SJCRH30 (cell line): ENCODE data around the gene MPEG1. TPM values are rescaled to one million over a fixed set of nuclear protein-coding genes. Genes with fewer than 3 reads are reported as not detected.

ENCODE experiments used
- DNase-seq, 2 experiments: peaks; one replicate each; pipeline ENCODE4 v3.0.0-alpha.2; 2015 to 2020
- H3K27ac ChIP-seq: fragments of 250-450 bp; sonication (Bioruptor Pico); 2 replicates; pipeline ENCODE4 v1.5.1; 2020; ENCODE audit warnings: mild to moderate bottlenecking, moderate library complexity
- H3K27me3 ChIP-seq: fragments of 250-450 bp; sonication (Bioruptor Pico); 2 replicates; pipeline ENCODE4 v1.5.1; 2020; ENCODE audit warnings: mild to moderate bottlenecking, moderate library complexity
- H3K36me3 ChIP-seq: fragments of 250-450 bp; sonication (Bioruptor Pico); 2 replicates; pipeline ENCODE4 v1.5.1; 2020; ENCODE audit warnings: mild to moderate bottlenecking, moderate library complexity
- H3K4me1 ChIP-seq: fragments of 250-450 bp; sonication (Bioruptor Pico); 2 replicates; pipeline ENCODE4 v1.5.1; 2020; ENCODE audit warnings: mild to moderate bottlenecking, moderate library complexity
- H3K4me3 ChIP-seq: fragments of 250-450 bp; sonication (Bioruptor Pico); 2 replicates; pipeline ENCODE4 v1.5.1; 2020; ENCODE audit warnings: mild to moderate bottlenecking, moderate library complexity
- H3K9me3 ChIP-seq: fragments of 250-450 bp; sonication (Bioruptor Pico); replicated peaks from 2 replicates; pipeline ENCODE4 v1.5.1; 2020; ENCODE audit warnings: mild to moderate bottlenecking, moderate library complexity
- total RNA-seq: library from RNA; depleted of rRNA; stranded (reverse); fragments of >200 nt; shearing (Covaris generic); gene quantifications from 2 replicates; pipeline ENCODE4 v1.2.3, GENCODE V29; 2014

The MPEG1 gene
- total RNA-seq, 1 experiment from 2014 or later: not detected

DNA sequence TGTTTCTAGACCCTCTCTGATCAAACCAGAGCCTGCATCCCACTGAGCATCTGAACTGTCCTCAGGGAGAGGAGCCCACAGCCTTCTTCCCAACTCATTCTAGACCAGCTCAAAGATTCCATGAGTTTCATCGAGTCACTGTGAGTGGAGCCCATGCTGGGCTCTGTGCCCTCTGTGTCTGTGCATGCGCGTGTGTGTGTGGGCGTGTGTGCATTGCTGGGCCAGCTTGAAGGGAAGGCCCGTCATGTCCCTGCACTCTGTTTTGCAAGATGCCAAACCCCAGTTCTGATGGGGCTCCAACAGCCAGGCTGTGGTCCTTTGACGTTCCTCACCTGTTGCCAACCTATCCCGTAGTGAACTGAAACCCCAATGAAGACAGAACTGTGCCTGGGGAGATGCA is 7.1 kb downstream of the MPEG1 start:
- H3K36me3 ChIP-seq: peaks cover 13% of the 10 kb centered on the region
- H3K4me3 ChIP-seq: no peak overlapping the region
- H3K9me3 ChIP-seq: no peaks in the 10 kb centered on the region
- H3K4me1 ChIP-seq: no peaks in the 10 kb centered on the region
- H3K27ac ChIP-seq: no peak overlapping the region
- no peak for DNase-seq
- no peaks in the 10 kb centered on the region for H3K27me3 ChIP-seq

DNA sequence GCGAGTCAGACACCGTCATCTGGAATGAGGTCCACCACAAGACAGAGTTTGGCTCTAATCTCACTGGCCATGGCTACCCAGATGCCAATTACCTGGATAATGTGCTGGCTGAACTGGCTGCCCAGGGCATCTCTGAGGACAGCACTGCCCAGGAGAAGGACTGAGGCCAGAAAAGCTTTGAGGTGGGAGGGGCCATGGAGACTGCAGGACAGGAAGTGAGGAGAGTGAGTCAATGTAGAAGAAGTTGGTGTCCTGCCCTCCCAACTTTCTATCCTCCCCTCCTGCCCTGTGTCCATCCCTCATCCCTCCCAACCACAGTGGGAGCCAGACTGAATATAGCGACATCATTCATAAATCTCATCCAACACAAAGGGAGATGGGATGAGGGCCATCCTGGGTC is 8.0 kb downstream of the MPEG1 start:
- Histone ChIP-seq H3K4me3 (no peak overlapping the region), H3K36me3 (peaks cover 17% of the 10 kb centered on the region), H3K27ac (no peak overlapping the region), H3K9me3 (no peaks in the 10 kb centered on the region), H3K27me3 (no peaks in the 10 kb centered on the region), H3K4me1 (no peaks in the 10 kb centered on the region)
- DNase-seq: no peak

DNA sequence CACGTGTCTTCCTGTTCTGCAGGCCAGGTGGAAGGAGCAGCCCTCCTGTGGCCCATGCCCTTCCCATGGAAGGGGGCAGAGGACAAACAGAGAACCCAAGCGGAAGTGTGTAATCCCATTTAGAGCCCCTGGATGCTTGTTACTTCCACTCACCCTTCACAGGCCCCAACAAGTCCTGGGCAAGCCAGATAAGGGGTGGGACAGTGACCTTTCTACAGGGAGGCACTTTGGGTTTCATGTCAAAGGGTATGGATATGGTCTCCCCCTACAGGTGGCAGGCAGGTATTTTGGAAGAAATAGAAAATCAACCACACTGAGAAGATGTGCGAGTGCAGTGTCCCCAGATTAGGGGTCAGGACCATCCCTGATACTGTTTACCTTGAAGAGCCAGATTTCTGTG is 11.4 kb downstream of the MPEG1 start:
- Histone ChIP-seq H3K27me3 (no peaks in the 10 kb centered on the region), H3K36me3 (peaks cover 30% of the 10 kb centered on the region), H3K27ac (no peak overlapping the region), H3K4me3 (no peak overlapping the region), H3K9me3 (no peaks in the 10 kb centered on the region), H3K4me1 (peaks cover 14% of the 10 kb centered on the region; the same call in 1 of the 2 replicates)
- DNase-seq: no peak

DNA sequence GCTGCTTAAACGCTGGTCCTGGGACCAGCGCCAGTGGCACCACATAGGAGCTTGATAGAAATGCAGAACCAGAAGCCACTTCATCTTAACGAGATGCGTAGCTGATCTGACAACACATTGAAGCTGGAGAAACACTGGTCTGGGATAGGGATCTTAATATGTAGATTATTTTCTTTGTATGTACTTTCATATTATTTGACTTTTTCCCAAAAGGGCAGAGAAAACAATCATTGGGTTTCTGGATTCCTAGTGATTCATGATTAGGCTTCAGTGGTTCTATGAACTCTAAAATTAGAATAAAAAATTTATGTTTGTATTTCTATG is 12.3 kb downstream of the MPEG1 start:
- Histone ChIP-seq H3K27ac (no peak overlapping the region), H3K4me1 (peaks cover 14% of the 10 kb centered on the region; the same call in 1 of the 2 replicates), H3K36me3 (peaks cover 39% of the 10 kb centered on the region), H3K4me3 (no peak overlapping the region), H3K9me3 (no peaks in the 10 kb centered on the region), H3K27me3 (no peaks in the 10 kb centered on the region)
- no peak for DNase-seq

DNA sequence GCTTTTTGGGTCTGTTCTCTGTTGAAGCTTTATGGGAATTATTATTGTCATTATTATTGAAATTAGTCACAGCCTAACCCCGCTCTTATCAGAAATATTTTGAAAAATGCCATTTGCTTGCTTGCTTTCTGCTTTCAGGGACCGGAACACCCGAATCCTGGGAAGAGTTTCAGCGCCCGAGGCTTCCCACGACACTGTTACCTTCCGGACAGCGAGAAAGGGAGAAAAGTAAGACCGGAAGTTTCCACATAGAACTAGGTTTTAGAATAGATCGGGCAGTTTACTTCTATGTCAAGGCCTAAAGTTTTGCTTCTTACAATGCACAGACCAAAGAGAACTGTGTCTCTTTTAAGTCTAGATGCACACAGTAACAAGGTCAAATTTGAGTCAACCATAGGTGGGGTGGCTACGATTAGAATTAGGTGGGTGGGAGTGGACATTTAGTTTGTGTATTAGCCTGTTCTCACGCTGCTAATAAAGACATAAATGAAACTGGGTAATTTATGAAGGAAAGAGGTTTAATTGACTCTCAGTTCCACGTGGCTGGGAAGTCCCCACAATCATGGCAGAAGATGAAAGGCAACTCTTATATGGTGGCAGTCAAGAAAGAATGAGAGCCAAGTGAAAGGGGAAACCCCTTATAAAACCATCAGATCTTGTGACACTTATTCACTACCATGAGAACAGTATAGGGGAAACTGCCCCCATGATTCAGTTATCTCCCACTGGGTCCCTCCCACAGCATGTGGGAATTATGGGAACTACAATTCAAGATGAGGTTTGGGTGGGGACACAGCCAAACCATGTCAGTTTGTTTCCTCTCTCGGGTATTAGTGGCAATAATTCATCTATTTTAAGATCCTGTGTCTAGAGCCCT is 12.9 kb downstream of the MPEG1 start:
- H3K36me3 ChIP-seq: peaks cover 39% of the 10 kb centered on the region
- no peaks in the 10 kb centered on the region for H3K27me3 ChIP-seq
- H3K27ac ChIP-seq: no peak overlapping the region
- DNase-seq: no peak
- peaks cover 14% of the 10 kb centered on the region; the same call in 1 of the 2 replicates for H3K4me1 ChIP-seq
- H3K4me3 ChIP-seq: no peak overlapping the region
- H3K9me3 ChIP-seq: no peaks in the 10 kb centered on the region

DNA sequence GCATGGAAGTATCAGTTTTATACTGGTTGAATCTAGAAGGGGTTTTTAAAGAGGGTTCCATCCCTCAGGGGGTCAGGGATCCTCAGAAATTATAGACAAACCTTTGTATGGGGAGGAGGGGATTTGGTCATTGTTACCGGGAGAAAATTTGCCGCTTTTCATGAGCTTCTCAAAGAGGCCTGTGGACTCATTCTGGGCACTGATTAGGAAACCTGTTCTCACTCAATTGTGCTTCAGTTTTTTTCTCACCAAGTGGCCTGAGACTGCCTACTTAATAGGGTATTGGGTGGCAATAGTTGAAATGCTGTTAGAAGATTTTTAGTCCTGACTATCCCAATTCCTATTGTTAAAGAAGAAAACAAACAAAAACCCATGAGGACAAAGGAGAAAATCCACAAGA is 14.0 kb downstream of the MPEG1 start:
- Histone ChIP-seq H3K4me3 (no peak overlapping the region), H3K27ac (peak overlapping the region; percentile 20; the same call in 1 of the 2 replicates), H3K9me3 (no peaks in the 10 kb centered on the region), H3K27me3 (no peaks in the 10 kb centered on the region), H3K4me1 (peaks cover 14% of the 10 kb centered on the region; the same call in 1 of the 2 replicates), H3K36me3 (peaks cover 48% of the 10 kb centered on the region)
- no peak for DNase-seq

DNA sequence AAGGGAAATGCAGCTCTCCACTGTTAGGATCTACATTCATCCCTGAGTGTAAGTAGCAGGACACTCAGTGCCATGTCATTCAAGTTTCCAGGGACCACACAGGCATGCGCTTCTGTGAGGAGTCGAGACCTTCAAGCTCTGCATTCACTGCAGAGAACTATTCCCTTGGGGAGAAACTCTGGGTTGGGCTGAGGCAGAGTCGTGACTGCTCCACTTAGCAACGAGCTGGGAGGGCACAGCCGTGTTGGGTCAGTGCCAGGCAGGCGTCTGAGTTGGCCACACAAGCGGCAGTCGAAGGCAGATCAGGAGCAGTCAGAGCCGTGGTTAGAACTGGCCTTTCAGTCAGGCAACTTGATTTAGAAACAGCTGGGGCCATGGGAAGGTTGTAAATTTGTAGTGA is 14.7 kb downstream of the MPEG1 start:
- Histone ChIP-seq H3K4me3 (no peak overlapping the region), H3K36me3 (peaks cover 54% of the 10 kb centered on the region), H3K27ac (peak overlapping the region; percentile 20; the same call in 1 of the 2 replicates), H3K27me3 (no peaks in the 10 kb centered on the region), H3K9me3 (no peaks in the 10 kb centered on the region), H3K4me1 (peaks cover 14% of the 10 kb centered on the region; the same call in 1 of the 2 replicates)
- peak; percentile 84 to 88 for DNase-seq

DNA sequence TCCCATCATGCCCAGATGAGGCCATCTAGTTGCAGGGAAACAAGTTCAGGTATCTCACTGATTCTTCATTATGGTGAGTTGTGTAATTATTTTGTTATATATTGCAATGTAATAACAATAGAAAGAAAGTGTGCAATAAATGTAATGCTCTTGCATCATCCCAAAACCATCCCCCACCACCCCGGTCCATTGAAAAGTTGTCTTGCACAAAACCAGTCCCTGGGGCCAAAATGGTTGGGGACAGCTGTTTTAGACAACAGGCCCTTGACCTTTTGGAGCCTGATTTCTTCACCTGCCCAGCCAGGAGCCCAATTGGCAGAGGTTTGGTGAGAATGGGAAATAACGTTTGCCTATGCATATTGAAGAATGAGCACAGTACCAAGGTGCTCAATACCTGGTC is 15.9 kb downstream of the MPEG1 start:
- Histone ChIP-seq H3K9me3 (no peaks in the 10 kb centered on the region), H3K27me3 (no peaks in the 10 kb centered on the region), H3K4me1 (peaks cover 14% of the 10 kb centered on the region; the same call in 1 of the 2 replicates), H3K4me3 (no peak overlapping the region), H3K36me3 (peaks cover 66% of the 10 kb centered on the region), H3K27ac (no peak overlapping the region)
- no peak for DNase-seq

DNA sequence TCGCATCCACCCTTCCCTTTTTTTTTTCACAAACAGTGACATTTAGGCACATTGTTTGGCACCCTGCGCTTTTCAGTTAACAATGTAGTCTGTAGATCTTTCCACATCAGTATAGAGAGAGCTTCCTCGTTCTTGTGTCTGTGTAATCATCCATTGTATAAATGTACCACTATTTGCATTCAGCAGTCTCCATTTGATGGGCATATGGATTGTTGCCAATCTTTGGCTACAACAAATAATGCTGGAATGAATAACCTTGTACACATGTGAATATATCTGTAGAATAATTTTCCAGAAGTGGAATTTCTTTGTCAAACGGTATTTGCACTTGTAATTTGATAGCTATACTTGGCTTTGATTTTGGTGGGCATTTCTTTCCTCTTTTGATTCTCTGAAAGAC is 17.1 kb downstream of the MPEG1 start:
- no peak overlapping the region for H3K4me3 ChIP-seq
- H3K4me1 ChIP-seq: peaks cover 14% of the 10 kb centered on the region; the same call in 1 of the 2 replicates
- no peaks in the 10 kb centered on the region for H3K9me3 ChIP-seq
- DNase-seq: no peak
- H3K36me3 ChIP-seq: peaks cover 74% of the 10 kb centered on the region
- no peaks in the 10 kb centered on the region for H3K27me3 ChIP-seq
- H3K27ac ChIP-seq: no peak overlapping the region

DNA sequence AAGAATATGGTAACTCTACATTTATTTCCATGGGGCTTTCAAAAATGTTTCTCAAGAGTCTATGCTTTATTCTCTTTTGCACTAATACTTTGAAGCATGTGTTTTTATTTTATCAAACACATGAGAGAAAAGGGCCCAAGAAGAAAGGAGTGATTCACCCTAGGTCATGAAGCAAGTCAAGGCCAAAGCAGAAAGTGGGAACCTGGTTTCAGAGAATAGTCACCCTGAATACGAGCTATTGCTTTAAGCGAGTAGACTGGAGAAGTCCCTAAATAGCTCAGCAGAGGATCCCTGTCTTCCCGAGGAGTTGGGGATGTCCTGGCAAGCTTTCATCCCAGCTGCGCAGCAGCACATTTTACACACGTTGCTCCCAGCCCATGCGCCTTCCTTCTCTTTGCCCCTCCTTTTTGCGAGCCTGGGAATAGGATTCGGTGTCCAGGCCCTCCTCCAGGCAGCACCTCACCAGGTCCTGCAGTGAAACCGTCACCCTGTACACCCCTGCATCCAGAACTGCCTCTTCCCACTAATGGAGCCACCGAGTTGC is 19.1 kb downstream of the MPEG1 start:
- DNase-seq: no peak
- peaks cover 74% of the 10 kb centered on the region for H3K36me3 ChIP-seq
- H3K27me3 ChIP-seq: no peaks in the 10 kb centered on the region
- peaks cover 15% of the 10 kb centered on the region; the same call in 1 of the 2 replicates for H3K4me1 ChIP-seq
- no peaks in the 10 kb centered on the region for H3K9me3 ChIP-seq
- no peak overlapping the region for H3K4me3 ChIP-seq
- H3K27ac ChIP-seq: no peak overlapping the region

DNA sequence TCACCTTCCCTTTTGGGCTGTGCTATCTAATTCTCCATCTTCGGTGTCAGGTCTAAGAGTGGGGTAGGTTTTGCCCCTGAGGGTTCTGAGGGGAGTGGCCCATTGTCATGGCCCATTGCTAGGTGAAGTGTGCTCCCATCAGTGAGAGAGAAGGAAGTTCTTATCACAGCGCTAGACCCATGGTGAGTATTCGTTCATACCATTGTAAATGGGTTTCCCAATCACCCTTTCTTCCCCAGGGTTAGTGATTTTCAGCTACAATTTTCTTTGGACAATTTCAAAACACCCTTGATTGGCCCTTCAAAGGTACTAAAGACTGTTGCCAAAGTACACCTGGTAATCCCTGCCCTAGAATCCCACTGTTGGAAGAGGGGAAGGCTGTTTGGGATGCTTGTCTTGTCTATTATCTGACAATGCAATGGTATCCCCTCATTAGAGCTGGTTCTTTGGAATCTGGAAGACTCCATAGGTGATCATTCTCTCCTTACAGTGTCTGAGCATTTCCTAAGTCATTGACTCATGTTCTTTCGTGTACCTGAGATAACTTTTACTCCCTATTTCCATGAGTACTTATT is 20.2 kb downstream of the MPEG1 start:
- H3K4me3 ChIP-seq: no peak overlapping the region
- peaks cover 75% of the 10 kb centered on the region for H3K36me3 ChIP-seq
- peaks cover 15% of the 10 kb centered on the region for H3K4me1 ChIP-seq
- H3K27me3 ChIP-seq: no peaks in the 10 kb centered on the region
- H3K9me3 ChIP-seq: no peaks in the 10 kb centered on the region
- DNase-seq: no peak
- no peak overlapping the region for H3K27ac ChIP-seq

DNA sequence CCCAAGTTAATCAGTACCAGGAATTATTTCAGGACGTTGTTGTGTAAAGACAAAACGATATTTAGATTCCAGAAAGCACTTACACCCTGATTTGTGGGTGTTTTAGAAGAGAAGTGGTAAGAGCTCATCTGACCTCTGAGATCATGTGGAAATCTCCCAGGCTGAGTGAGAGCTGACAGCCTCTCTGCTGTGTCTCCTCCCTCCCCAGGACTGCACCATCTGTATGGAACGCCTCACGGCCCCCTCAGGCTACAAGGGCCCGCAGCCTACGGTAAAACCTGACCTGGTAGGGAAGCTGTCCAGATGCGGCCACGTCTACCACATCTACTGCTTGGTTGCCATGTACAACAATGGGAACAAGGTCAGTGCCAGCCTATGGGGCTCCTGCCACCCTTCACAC is 20.8 kb downstream of the MPEG1 start:
- Histone ChIP-seq H3K27ac (no peak overlapping the region), H3K36me3 (peaks cover 72% of the 10 kb centered on the region), H3K4me3 (no peak overlapping the region), H3K9me3 (no peaks in the 10 kb centered on the region), H3K27me3 (no peaks in the 10 kb centered on the region), H3K4me1 (peaks cover 17% of the 10 kb centered on the region)
- no peak for DNase-seq

DNA sequence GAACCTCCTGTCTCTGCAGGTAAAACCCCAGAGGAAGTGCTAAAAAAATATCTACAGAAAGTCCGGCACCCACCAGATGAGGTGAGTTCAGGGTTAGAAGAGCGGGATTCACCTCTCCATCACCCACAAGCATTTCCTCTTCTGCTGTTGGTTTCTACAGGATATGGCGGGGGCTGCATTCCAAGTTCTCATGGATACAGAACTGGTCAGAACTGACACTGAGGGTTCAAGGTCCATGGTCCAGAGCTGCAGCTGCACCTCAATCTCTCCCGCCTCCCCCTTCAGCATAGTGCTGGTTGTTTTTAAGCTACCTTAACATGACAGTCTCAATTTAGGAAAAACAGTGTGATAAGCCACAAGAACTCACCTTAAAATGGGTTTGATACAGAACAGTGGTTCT is 21.6 kb downstream of the MPEG1 start:
- peaks cover 25% of the 10 kb centered on the region for H3K4me1 ChIP-seq
- no peak overlapping the region for H3K4me3 ChIP-seq
- no peak for DNase-seq
- H3K27me3 ChIP-seq: no peaks in the 10 kb centered on the region
- peaks cover 67% of the 10 kb centered on the region for H3K36me3 ChIP-seq
- H3K9me3 ChIP-seq: no peaks in the 10 kb centered on the region
- no peak overlapping the region for H3K27ac ChIP-seq

DNA sequence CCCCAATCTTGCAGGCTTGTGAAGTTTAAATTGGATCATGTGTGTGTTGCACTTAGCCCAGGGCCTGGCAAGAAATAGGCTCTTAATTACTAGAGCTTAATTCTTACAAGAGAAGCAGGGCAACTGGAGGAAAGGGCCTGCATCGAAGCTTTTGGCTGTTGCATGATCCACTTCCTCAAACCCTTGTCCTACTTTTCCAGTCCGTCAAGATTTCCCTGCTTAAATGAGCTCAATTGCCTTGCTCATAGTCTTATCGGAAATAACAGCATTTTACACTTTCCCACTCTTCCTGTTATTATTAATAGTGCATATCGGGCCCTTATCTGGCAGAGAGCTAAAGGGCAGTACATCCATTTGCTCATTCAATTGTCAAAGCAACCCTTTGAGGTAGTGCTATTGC is 22.7 kb downstream of the MPEG1 start:
- Histone ChIP-seq H3K36me3 (peaks cover 62% of the 10 kb centered on the region), H3K27me3 (no peaks in the 10 kb centered on the region), H3K4me3 (no peak overlapping the region), H3K4me1 (peaks cover 27% of the 10 kb centered on the region), H3K9me3 (no peaks in the 10 kb centered on the region), H3K27ac (no peak overlapping the region)
- no peak for DNase-seq

DNA sequence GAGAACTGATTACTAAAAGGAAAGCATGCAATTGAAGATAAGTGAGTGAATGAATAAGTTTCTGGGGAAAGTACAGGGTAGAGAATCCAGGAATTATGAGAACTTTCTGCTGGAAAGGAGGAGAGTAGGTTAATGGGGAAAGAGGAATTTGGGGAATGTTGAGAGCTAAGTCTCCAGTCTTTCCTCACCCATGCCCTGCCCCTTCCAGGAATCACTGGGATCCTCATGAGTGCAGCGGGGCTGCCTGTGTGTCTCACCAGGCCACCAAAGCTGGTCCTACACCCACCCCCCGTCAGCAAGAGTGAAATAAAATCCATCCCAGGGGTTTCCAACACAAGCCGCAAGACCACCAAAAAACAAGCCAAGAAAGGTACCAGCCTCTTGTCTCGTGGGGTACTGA is 23.8 kb downstream of the MPEG1 start:
- Histone ChIP-seq H3K27ac (peak overlapping the region; percentile 67; the same call in 1 of the 2 replicates), H3K4me3 (no peak overlapping the region), H3K27me3 (no peaks in the 10 kb centered on the region), H3K36me3 (peaks cover 59% of the 10 kb centered on the region), H3K4me1 (peaks cover 27% of the 10 kb centered on the region), H3K9me3 (no peaks in the 10 kb centered on the region)
- no peak for DNase-seq
